K562 (cell line): Measurements from ENCODE around the gene BEND5. TPM values are rescaled to one million over a fixed set of nuclear protein-coding genes. Genes with fewer than 3 reads are reported as not detected.

Source experiments
- ATAC-seq: fragments of 200-7000 bp; cut with Tn5 transposase; 3 replicates; pipeline ENCODE4 v1.9.1; 2020; ENCODE audit warnings: moderate library complexity
- BruUV-seq: library from RNA; stranded (reverse); fragments of 400-500 nt; replicated peaks from 2 replicates; lab custom pipeline; 2021; lab: Mats Ljungman, UMichigan
- CTCF ChIA-PET: fragments of 300-600 bp; formaldehyde crosslinking; extraction: SDS; loops from one replicate; lab custom pipeline; 2021; ENCODE audit warnings: low intra/inter-chr PET ratio; lab: Yijun Ruan, JAX
- POLR2A ChIA-PET: fragments of 300-600, 350-650 bp; sonication (Branson Sonifier 250); formaldehyde crosslinking; extraction: SDS; loops from one replicate; lab custom pipeline; 2021; ENCODE audit warnings: antibody characterized with exemption, inconsistent platforms; lab: Yijun Ruan, JAX
- DNase-seq, 4 experiments: peaks; one replicate each; pipeline versions ENCODE4 v3.0.0 to v3.0.0-alpha.2; 2011 to 2018; ENCODE audit warnings: low spot score in 3 of 4, mixed read lengths in 3 of 4; ENCODE audit errors: extremely low read depth in 1 of 4
- FAIRE-seq: peaks from 2 replicates; lab custom pipeline; 2011; peaks lifted over from hg19 to GRCh38; lab: Jason Lieb, UNC
- H2AFZ ChIP-seq: 2 replicates; pipeline ENCODE4 v1.6.0; 2011; ENCODE audit warnings: low read depth, low read length, control low read depth, inconsistent platforms
- H3K27ac ChIP-seq: fragments of 200-600 bp; 3 replicates; pipeline ENCODE4 v1.8.0; 2011; ENCODE audit warnings: low read depth, mild to moderate bottlenecking, control low read depth, inconsistent platforms, low read length, moderate library complexity, mixed read lengths; ENCODE audit errors: extremely low read depth
- H3K27me3 ChIP-seq, 2 experiments: fragments of 300-600 bp in 1 of 2; 2 replicates in 1 of 2; 3 replicates in 1 of 2; pipeline versions ENCODE4 v1.6.0 to v1.8.0; 2011; ENCODE audit warnings: inconsistent platforms in 2 of 2, low read length in 2 of 2, mild to moderate bottlenecking in 1 of 2, mixed read lengths in 1 of 2, moderate library complexity in 1 of 2; ENCODE audit not compliant: control insufficient read depth in 2 of 2, insufficient read depth in 2 of 2
- H3K36me3 ChIP-seq: fragments of 300-600 bp; 3 replicates; pipeline ENCODE4 v1.8.0; 2011; ENCODE audit warnings: mild to moderate bottlenecking, low read length, inconsistent platforms; ENCODE audit not compliant: control insufficient read depth, insufficient read depth
- H3K4me1 ChIP-seq, 2 experiments: fragments of 200-600 bp in 1 of 2; replicated peaks in 1 of 2; 2 replicates in 1 of 2; 3 replicates in 1 of 2; pipeline versions ENCODE4 v1.5.1 to v1.8.0; 2011; ENCODE audit warnings: inconsistent platforms in 2 of 2, low read length in 2 of 2, mild to moderate bottlenecking in 1 of 2, mixed read lengths in 1 of 2, moderate library complexity in 1 of 2; ENCODE audit not compliant: control insufficient read depth in 2 of 2, insufficient read depth in 2 of 2
- H3K4me2 ChIP-seq: 2 replicates; pipeline ENCODE4 v1.6.1; 2011; ENCODE audit warnings: low read length, control low read depth, inconsistent platforms, mixed read lengths; ENCODE audit not compliant: insufficient read depth
- H3K4me3 ChIP-seq: fragments of 200-600 bp; sonication (generic), shearing (Covaris generic); 2 replicates; pipeline ENCODE4 v1.5.1; 2016; ENCODE audit warnings: control low read depth, inconsistent platforms
- H3K79me2 ChIP-seq: fragments of 200-600 bp; 3 replicates; pipeline ENCODE4 v1.8.0; 2011; ENCODE audit warnings: low read length, inconsistent platforms; ENCODE audit not compliant: control insufficient read depth, insufficient read depth
- H3K9ac ChIP-seq, 2 experiments: 2 replicates each; pipeline versions ENCODE4 v1.6.0 to v1.6.1; 2011; ENCODE audit warnings: low read depth in 2 of 2, low read length in 2 of 2, control low read depth in 1 of 2, inconsistent platforms in 1 of 2, mild to moderate bottlenecking in 1 of 2, mixed read lengths in 1 of 2; ENCODE audit not compliant: insufficient read depth in 1 of 2
- H3K9me1 ChIP-seq: one replicate; pipeline ENCODE4 v1.6.0; 2011; ENCODE audit warnings: inconsistent platforms, mild to moderate bottlenecking, low read length, moderate library complexity; ENCODE audit not compliant: control insufficient read depth, insufficient read depth
- H3K9me3 ChIP-seq: replicated peaks from 2 replicates; pipeline ENCODE4 v1.5.1; 2011; ENCODE audit warnings: low read depth, low read length, inconsistent platforms; ENCODE audit not compliant: control insufficient read depth, insufficient read depth
- H4K20me1 ChIP-seq: replicated peaks from 2 replicates; pipeline ENCODE4 v1.6.1; 2011; ENCODE audit warnings: low read length, inconsistent platforms, mixed read lengths; ENCODE audit not compliant: control insufficient read depth, insufficient read depth
- ARID3B ChIP-seq: fragments of 250-450 bp; sonication (Bioruptor Pico); IDR thresholded peaks from 2 replicates; pipeline ENCODE4 v1.4.0; 2020; ENCODE audit warnings: borderline replicate concordance
- ARNT ChIP-seq, 2 experiments: fragments of 450-650 bp; IDR thresholded peaks; 2 replicates each; pipeline ENCODE4 v1.6.1; 2016; ENCODE audit warnings: mild to moderate bottlenecking in 1 of 2
- BRCA1 ChIP-seq, 2 experiments: fragments of 450-650 bp in 1 of 2; sonication (generic) in 1 of 2; formaldehyde crosslinking in 1 of 2; IDR thresholded peaks; 2 replicates each; pipeline versions ENCODE4 v1.5.0 to v1.6.1; 2017 to 2020; ENCODE audit warnings: mild to moderate bottlenecking in 1 of 2, missing genetic modification reagents in 1 of 2
- BRF1 ChIP-seq: IDR thresholded peaks from 3 replicates; pipeline ENCODE4 v1.6.1; 2011; ENCODE audit warnings: borderline replicate concordance, mild to moderate bottlenecking; ENCODE audit not compliant: insufficient read length; ENCODE audit errors: extremely low read depth
- HNRNPLL ChIP-seq: fragments of 200-400 bp; formaldehyde crosslinking; IDR thresholded peaks from 2 replicates; pipeline ENCODE4 v1.6.1; 2017; ENCODE audit warnings: low read length, low read depth, mild to moderate bottlenecking; ENCODE audit not compliant: poor library complexity, severe bottlenecking
- HNRNPUL1 ChIP-seq: fragments of 200-400 bp; formaldehyde crosslinking; IDR thresholded peaks from 2 replicates; pipeline ENCODE4 v1.6.1; 2017; ENCODE audit warnings: low read length
- ILK ChIP-seq: fragments of 450-650 bp; IDR thresholded peaks from 2 replicates; pipeline ENCODE4 v1.6.1; 2016; ENCODE audit warnings: missing genetic modification characterization, low read depth, mild to moderate bottlenecking, missing compliant biosample characterization, moderate library complexity, borderline replicate concordance
- MLLT1 ChIP-seq, 2 experiments: fragments of 450-650 bp; IDR thresholded peaks; 2 replicates each; pipeline ENCODE4 v1.6.1; 2016
- NFIX ChIP-seq: fragments of 250-450 bp; sonication (Bioruptor Pico); IDR thresholded peaks from 2 replicates; pipeline ENCODE4 v1.4.0; 2020; ENCODE audit warnings: low read depth, mild to moderate bottlenecking, moderate library complexity
- SAFB2 ChIP-seq: fragments of 200-400 bp; formaldehyde crosslinking; IDR thresholded peaks from 2 replicates; pipeline ENCODE4 v1.6.1; 2018; ENCODE audit warnings: borderline replicate concordance, low read length, low read depth, moderate library complexity; ENCODE audit not compliant: severe bottlenecking
- SRSF7 ChIP-seq: fragments of 200-400 bp; formaldehyde crosslinking; optimal IDR thresholded peaks from 2 replicates; pipeline ENCODE3; 2017; ENCODE audit warnings: mild to moderate bottlenecking, low read depth, low read length
- TAL1 ChIP-seq: fragments of 450-650 bp; IDR thresholded peaks from 2 replicates; pipeline ENCODE4 v1.6.1; 2016; ENCODE audit warnings: mild to moderate bottlenecking
- ZBTB17 ChIP-seq: fragments of 450-650 bp; formaldehyde crosslinking; IDR thresholded peaks from 2 replicates; pipeline ENCODE4 v1.4.0; 2020; ENCODE audit warnings: mild to moderate bottlenecking
- ZBTB8A ChIP-seq: fragments of 450-650 bp; IDR thresholded peaks from 2 replicates; pipeline ENCODE4 v1.6.1; 2018; ENCODE audit warnings: mild to moderate bottlenecking, moderate library complexity; ENCODE audit not compliant: partially characterized antibody
- ZNF124 ChIP-seq: sonication (generic); formaldehyde crosslinking; IDR thresholded peaks from 2 replicates; pipeline ENCODE4 v1.8.1; 2022; ENCODE audit warnings: missing genetic modification reagents
- ZNF57 ChIP-seq: fragments of 450-650 bp; formaldehyde crosslinking; IDR thresholded peaks from 2 replicates; pipeline ENCODE4 v1.4.0; 2020; ENCODE audit warnings: mild to moderate bottlenecking, moderate library complexity
- WGBS: fragments of 100-300 bp; shearing (Covaris generic); methylation state at CpG from one replicate; pipeline ENCODE4 v1.1.6; 2016; ENCODE audit warnings: low coverage, mixed read lengths; ENCODE audit not compliant: insufficient coverage; ENCODE audit errors: missing lambda C conversion rate; 5-methylcytosine and 5-hydroxymethylcytosine counted together
- in situ Hi-C: fragments of 300-500 bp; cut with MboI; formaldehyde crosslinking; loops from 4 replicates; pipeline ENCODE4 v1.15.0; 2018; ENCODE audit warnings: inconsistent platforms, mixed read lengths
- intact Hi-C: fragments of 100-400 bp; cut with micrococcal nuclease; formaldehyde crosslinking; loops from 2 replicates; pipeline ENCODE4 v1.14.2; 2022
- polyA plus RNA-seq, 8 experiments: library from polyadenylated mRNA; depleted of rRNA in 4 of 8; stranded (reverse) in 5 of 8; unstranded in 3 of 8; fragments of >200 nt; fragmentation: Nextera tagmentation in 2 of 8; fragmentation: Illumina TruSeq in 1 of 8; extraction: Ambion mirVana in 2 of 8; extraction: Trizol in 1 of 8; gene quantifications; 2 replicates each; pipeline versions ENCODE4 v1.2.1 to v1.2.3, GENCODE V29; 2011 to 2014; ENCODE audit warnings: inconsistent platforms in 1 of 8, missing spikeins in 1 of 8
- total RNA-seq, 7 experiments: library from RNA; depleted of rRNA in 6 of 7; stranded (reverse); fragments of >200 nt in 6 of 7; fragmentation: Illumina TruSeq in 2 of 7; extraction: Trizol in 2 of 7; gene quantifications; 2 replicates each; pipeline versions ENCODE4 v1.2.1 to v1.2.3, GENCODE V29; 2011 to 2021; ENCODE audit warnings: low replicate concordance in 1 of 7

BEND5 gene
- total and polyA plus RNA-seq, 9 of the 15 experiments (the other 6 are each of a cell fraction or from before 2014, with no cell fraction given), result not detected

GRCh38 chr1:48701445-48701844 lies 75.2 kb downstream of the BEND5 start:
- ATAC-seq (no peak), FAIRE-seq (no peak), DNase-seq (no peak)
- H3K27ac ChIP-seq, result no peak overlapping the region
- BruUV-seq, result no TSS peak
- H3K36me3 ChIP-seq, result no peaks in the 10 kb centered on the region
- in situ Hi-C loops (no loop called here), intact Hi-C loops (no loop called here)
- ChIA-PET CTCF (no interaction called here), POLR2A (interaction anchor here (0.7 kb wide), 1 partner anchor 498 kb away, joined by 3 read pairs; no protein-coding TSS in a partner anchor)
- H3K4me2 ChIP-seq, result no peak overlapping the region
- whole genome bisulfite sequencing, result 0% methylated on average over 2 of the region's 2 CpGs
- H4K20me1 ChIP-seq, result no peaks in the 10 kb centered on the region
- H2AFZ ChIP-seq, result no peak overlapping the region
- no peaks in the 10 kb centered on the region for H3K4me1 ChIP-seq
- no peaks in the 10 kb centered on the region for H3K27me3 ChIP-seq
- H3K79me2 ChIP-seq, result no peaks in the 10 kb centered on the region
- no peak overlapping the region for H3K9ac ChIP-seq
- H3K4me3 ChIP-seq, result no peak overlapping the region
- H3K9me1 ChIP-seq, result no peaks in the 10 kb centered on the region
- H3K9me3 ChIP-seq, result no peaks in the 10 kb centered on the region
- TF ChIP-seq ZNF57 (no peak), ARID3B (CRISPR knock-in tag) (no peak), MLLT1 (IDR thresholded peaks at IDR 0.05) (no peak), ZBTB17 (no peak), HNRNPUL1 (no peak), ZBTB8A (no peak), NFIX (CRISPR knock-in tag) (no peak), ILK (tag) (no peak), ZNF124 (CRISPR knock-in tag) (no peak), SRSF7 (no peak), BRF1 (no peak), TAL1 (no peak), HNRNPLL (no peak), ARNT (IDR thresholded peaks at IDR 0.05) (no peak), SAFB2 (no peak), BRCA1 (IDR thresholded peaks at IDR 0.05) (no peak), BRCA1 (CRISPR knock-in tag; IDR thresholded peaks at IDR 0.05) (no peak)
